H1 (cell line): Measurements from ENCODE around the gene CPZ.

Experiments used
- CBX8 ChIP-seq: fragments of 300-800, 300-1000 bp; sonication (generic); IDR thresholded peaks from 2 replicates; pipeline ENCODE4 v1.7.1; 2016; ENCODE audit warnings: low read depth, low read length, borderline replicate concordance
- CHD2 ChIP-seq: IDR thresholded peaks from 2 replicates; pipeline ENCODE4 v1.6.1; 2012; ENCODE audit warnings: low read length, improper control_type of control experiment
- EZH2 ChIP-seq: fragments of 200-600 bp; sonication (generic); IDR thresholded peaks from 2 replicates; pipeline ENCODE4 v1.7.1; 2012; ENCODE audit warnings: low read depth, mild to moderate bottlenecking, moderate library complexity, low read length, inconsistent platforms; ENCODE audit not compliant: severe bottlenecking
- FOSL1 ChIP-seq: IDR thresholded peaks from 2 replicates; pipeline ENCODE4 v1.6.1; 2011; ENCODE audit warnings: mild to moderate bottlenecking, low read depth, low read length, moderate library complexity; ENCODE audit not compliant: insufficient read depth
- NRF1 ChIP-seq: IDR thresholded peaks from 2 replicates; pipeline ENCODE4 v1.6.1; 2011; ENCODE audit warnings: mild to moderate bottlenecking, low read depth, low read length, improper control_type of control experiment
- PHF8 ChIP-seq: fragments of 200-600 bp; sonication (generic); conservative IDR thresholded peaks from 2 replicates; pipeline ENCODE4 v1.7.1; 2012; ENCODE audit warnings: low read depth, mild to moderate bottlenecking, inconsistent platforms, low read length, moderate library complexity
- POLR2AphosphoS5 ChIP-seq: IDR thresholded peaks from 2 replicates; pipeline ENCODE4 v1.6.1; 2011; ENCODE audit warnings: low read depth, low read length
- RBBP5 ChIP-seq: IDR thresholded peaks from 2 replicates; pipeline ENCODE4 v1.7.1; 2012; ENCODE audit warnings: low read depth, mild to moderate bottlenecking, inconsistent platforms, low read length, moderate library complexity, borderline replicate concordance
- RFX5 ChIP-seq: IDR thresholded peaks from 2 replicates; pipeline ENCODE4 v1.6.1; 2011; ENCODE audit warnings: low read depth, low read length, improper control_type of control experiment, borderline replicate concordance
- SAP30 ChIP-seq: fragments of 300-600 bp; sonication (generic); IDR thresholded peaks from 2 replicates; pipeline ENCODE4 v1.7.1; 2012; ENCODE audit warnings: low read length, moderate library complexity, mild to moderate bottlenecking, inconsistent platforms; ENCODE audit not compliant: insufficient read depth, insufficient replicate concordance
- SP1 ChIP-seq: IDR thresholded peaks from 2 replicates; pipeline ENCODE4 v1.6.1; 2011; ENCODE audit warnings: low read depth, low read length
- YY1 ChIP-seq: IDR thresholded peaks from 2 replicates; pipeline ENCODE4 v1.6.1; 2011; ENCODE audit warnings: low read depth, mild to moderate bottlenecking, low read length
- ZNF274 ChIP-seq: IDR thresholded peaks from 2 replicates; pipeline ENCODE4 v1.7.0; 2012; ENCODE audit warnings: low read length, borderline replicate concordance; ENCODE audit errors: extremely low read depth
- TF ChIP-seq, protein P1 (sequence below), 3 experiments: IDR thresholded peaks; 1 replicate in 2 of 3; 2 replicates in 1 of 3; pipeline versions ENCODE4 v1.5.1 to v1.6.1; 2011; ENCODE audit warnings: low read length in 3 of 3, mild to moderate bottlenecking in 3 of 3, inconsistent platforms in 2 of 3, low read depth in 1 of 3, moderate library complexity in 1 of 3; ENCODE audit not compliant: insufficient read depth in 1 of 3; ENCODE audit errors: control extremely low read depth in 1 of 3

DNA sequence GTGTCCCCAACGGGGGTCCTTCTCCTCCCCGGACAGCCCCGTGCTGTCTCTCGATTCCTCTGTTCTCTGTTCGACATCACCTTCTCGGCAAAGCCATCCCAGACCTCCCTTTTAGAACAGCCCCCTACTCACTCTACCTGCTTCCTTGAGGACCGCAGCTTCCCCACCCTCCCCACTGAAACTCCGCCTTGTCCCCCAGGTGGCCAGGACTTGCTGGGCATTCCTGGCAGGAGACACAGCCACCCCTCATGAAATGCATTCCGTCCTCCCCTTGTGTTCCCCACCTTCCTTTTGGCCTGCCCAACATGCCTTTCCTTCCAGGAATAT is 47.2 kb upstream of the CPZ start:
- no peak for TF ChIP-seq CHD2
- no peak for TF ChIP-seq POLR2AphosphoS5
- TF ChIP-seq EZH2 = no peak
- TF ChIP-seq FOSL1 = no peak
- TF ChIP-seq, protein P1, sequence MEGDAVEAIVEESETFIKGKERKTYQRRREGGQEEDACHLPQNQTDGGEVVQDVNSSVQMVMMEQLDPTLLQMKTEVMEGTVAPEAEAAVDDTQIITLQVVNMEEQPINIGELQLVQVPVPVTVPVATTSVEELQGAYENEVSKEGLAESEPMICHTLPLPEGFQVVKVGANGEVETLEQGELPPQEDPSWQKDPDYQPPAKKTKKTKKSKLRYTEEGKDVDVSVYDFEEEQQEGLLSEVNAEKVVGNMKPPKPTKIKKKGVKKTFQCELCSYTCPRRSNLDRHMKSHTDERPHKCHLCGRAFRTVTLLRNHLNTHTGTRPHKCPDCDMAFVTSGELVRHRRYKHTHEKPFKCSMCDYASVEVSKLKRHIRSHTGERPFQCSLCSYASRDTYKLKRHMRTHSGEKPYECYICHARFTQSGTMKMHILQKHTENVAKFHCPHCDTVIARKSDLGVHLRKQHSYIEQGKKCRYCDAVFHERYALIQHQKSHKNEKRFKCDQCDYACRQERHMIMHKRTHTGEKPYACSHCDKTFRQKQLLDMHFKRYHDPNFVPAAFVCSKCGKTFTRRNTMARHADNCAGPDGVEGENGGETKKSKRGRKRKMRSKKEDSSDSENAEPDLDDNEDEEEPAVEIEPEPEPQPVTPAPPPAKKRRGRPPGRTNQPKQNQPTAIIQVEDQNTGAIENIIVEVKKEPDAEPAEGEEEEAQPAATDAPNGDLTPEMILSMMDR (IDR thresholded peaks at IDR 0.05; ENCODE audit: control extremely low read depth in 1 of 3, insufficient read depth in 1 of 3, low read depth in 1 of 3, low read length in 3 of 3) = no peak
- TF ChIP-seq RFX5 = no peak
- TF ChIP-seq SAP30 = no peak
- no peak for TF ChIP-seq CBX8
- no peak for TF ChIP-seq SP1
- no peak for TF ChIP-seq PHF8
- TF ChIP-seq ZNF274 = no peak
- TF ChIP-seq NRF1 = no peak
- no peak for TF ChIP-seq YY1
- no peak for TF ChIP-seq RBBP5
